Measurements from ENCODE around the gene LTC4S.
"Not testable (repeated sequence)": the region's sequence is repeated elsewhere in the genome, so short reads cannot be mapped to it uniquely, and the experiment has no call there.

Gene LTC4S

GRCh38 chr5:179829732-179830435, 36.1 kb downstream of the LTC4S start:
- no peak for DNase-seq

DNA sequence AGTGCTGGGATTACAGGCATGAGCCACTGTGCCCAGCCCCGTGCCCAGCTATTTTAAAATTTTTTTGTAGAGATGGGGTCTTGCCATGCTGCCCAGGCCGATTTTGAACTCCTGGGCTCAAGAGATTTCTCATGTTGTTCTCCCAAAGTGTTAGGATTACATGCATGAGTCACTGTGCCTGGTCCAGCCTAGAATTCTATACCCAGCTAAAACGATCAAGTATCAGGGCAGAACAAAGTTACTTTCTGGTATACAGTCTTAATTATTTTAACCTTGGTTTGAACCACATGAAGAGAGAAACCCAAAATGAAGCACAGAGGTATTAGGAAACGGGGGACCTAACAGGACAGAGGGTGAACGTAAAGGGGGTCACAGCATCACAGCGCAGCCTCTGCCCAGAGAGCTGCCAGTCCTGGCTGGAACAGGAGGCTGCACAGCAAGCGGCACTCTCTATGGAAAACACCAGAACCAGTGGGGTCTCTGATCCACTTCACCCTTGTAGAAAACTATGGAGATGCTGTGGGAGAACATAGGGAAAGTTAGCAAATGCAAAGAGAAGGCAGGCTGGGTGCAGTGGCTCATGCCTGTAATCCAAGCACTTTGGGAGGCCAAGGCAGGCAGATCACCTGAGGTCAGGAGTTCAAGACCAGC, 37.2 kb downstream of the LTC4S start:
- DNase-seq = no peak

- DNase-seq = no peak
Observed at GRCh38 chr5:179832039-179832745, 38.4 kb downstream of the LTC4S start.

DNA sequence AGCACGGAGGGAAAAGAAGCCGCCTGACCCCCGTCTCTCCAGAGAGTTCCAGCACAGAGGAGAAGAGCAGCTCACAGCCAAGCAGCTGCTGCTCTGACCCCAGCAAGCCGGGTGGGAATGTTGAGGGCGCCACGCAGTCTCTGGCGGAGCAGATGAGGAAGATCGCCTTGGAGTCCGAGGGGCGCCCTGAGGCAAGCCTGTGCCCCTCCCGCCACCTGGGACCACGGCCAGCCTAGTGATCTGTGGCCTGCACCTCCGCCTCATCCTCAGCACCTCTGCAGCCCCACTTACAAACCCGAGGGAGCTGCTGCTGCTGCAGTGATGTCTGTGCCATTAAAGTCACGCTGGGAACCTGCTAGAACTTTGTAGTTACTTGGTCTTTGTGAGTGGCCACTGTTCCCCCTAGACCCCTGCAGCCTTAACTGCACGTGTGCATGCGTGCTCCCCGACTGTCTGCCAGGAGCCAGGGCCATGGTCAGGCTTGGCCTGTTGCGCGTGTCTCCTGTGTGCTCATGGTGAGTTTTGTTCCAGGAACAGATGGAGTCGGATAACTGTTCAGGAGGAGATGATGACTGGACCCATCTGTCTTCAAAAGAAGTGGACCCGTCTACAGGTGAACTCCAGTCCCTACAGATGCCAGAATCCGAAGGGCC, 39.4 kb downstream of the LTC4S start:
- no peak for DNase-seq

DNA sequence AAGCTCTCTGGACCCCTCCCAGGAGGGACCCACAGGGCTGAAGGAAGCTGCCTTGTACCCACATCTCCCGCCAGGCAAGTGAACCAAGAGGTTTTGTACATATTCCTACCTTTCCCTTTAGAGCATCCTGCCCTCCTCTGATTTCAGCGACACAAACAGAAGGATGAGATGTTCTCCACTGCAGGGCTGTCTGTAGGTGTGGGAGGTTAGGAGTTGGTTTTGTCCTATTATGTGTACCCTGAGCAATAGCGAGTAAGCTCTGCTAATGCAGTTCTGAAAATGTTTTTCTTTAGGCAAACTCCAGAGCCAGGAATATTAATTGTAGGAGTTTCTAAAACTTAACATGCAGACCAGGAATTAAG, 39.9 kb downstream of the LTC4S start:
- no peak for DNase-seq

DNA sequence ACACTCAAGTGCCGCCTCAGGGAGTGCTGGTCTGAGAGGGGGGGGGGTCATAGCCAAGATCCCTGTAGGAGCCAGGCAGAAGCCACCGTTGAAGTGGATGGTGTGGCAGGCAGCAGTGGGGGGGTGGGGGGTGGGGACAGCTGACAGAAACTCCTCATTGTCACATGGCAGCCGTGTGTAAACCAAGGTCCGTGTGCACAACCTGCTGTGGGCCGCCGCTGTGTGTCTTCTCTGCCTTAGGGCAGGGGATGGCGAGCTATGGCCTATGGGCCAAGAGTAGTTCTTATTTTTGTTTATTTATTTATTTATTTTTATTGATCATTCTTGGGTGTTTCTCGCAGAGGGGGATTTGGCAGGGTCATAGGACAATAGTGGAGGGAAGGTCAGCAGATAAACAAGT, 40.3 kb downstream of the LTC4S start:
- DNase-seq = no peak

DNA sequence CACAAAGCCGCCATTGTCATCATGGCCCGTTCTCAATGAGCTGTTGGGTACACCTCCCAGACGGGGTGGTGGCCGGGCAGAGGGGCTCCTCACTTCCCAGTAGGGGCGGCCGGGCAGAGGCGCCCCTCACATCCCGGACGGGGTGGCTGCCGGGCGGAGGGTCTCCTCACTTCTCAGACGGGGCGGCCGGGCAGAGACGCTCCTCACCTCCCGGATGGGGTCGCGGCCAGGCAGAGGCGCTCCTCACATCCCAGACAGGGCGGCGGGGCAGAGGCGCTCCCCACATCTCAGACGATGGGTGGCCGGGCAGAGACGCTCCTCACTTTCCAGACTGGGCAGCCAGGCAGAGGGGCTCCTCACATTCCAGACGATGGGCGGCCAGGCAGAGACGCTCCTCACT, 41.1 kb downstream of the LTC4S start:
- DNase-seq = not testable (repeated sequence)

DNA sequence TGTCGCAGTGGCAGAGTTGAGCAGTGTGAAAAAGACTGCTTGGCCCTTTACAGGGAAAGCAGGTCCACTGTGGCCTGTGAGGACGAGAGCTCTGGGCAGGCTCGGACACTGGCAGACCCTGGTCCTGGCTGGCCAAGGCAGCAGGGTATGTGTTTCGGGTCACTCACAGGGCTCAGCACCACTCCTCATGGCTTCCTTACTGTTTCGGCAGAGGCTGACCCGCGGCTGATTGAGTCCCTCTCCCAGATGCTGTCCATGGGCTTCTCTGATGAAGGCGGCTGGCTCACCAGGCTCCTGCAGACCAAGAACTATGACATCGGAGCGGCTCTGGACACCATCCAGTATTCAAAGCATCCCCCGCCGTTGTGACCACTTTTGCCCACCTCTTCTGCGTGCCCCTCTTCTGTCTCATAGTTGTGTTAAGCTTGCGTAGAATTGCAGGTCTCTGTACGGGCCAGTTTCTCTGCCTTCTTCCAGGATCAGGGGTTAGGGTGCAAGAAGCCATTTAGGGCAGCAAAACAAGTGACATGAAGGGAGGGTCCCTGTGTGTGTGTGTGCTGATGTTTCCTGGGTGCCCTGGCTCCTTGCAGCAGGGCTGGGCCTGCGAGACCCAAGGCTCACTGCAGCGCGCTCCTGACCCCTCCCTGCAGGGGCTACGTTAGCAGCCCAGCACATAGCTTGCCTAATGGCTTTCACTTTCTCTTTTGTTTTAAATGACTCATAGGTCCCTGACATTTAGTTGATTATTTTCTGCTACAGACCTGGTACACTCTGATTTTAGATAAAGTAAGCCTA, 42.6 kb downstream of the LTC4S start:
- no peak for DNase-seq

- no peak for DNase-seq
Observed at GRCh38 chr5:179837076-179838011, 43.6 kb downstream of the LTC4S start.

DNA sequence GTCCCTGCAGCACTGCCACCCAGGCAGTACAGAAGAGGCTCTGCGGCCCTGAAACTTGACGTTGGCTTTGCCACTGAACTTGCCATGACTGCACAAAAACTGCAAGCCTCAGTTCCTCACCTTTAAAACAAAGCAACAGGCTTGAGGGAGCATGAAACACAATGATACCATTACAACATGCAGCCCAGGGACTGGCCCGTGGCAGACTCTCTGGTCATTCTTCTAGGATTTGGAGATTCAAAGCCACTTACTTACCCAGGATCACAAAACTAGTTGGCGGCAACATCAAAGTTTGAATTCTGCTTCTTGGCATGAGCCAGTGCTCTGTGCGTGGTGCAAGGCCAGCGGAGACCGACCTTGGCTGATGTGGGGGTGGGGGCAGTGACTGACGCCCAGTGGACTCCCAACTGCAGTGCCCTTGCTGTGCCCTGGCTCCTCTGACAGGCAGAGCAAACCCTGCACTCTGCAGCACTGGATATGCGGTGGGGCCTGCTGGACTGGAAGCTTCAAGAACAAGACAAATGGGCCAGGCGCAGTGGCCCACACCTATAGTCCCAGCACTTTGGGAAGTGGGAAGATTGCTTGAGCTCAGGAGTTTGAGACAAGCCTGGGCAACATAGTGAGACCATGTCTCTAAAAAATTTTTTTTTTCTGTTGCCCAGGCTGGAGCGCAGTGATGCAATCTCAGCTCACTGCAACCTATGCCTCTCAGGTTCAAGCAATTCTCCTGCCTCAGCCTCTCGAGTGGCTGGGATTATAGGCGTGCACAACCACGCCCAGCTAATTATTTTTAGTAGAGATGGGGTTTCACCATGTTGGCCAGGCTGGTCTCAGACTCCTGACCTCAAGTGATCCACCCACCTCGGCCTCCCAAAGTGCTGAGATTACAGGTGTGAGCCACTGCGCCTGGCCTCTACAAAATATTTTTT, 45.8 kb downstream of the LTC4S start:
- DNase-seq = no peak

- no peak for DNase-seq
Observed at GRCh38 chr5:179840321-179840720, 46.5 kb downstream of the LTC4S start.

DNA sequence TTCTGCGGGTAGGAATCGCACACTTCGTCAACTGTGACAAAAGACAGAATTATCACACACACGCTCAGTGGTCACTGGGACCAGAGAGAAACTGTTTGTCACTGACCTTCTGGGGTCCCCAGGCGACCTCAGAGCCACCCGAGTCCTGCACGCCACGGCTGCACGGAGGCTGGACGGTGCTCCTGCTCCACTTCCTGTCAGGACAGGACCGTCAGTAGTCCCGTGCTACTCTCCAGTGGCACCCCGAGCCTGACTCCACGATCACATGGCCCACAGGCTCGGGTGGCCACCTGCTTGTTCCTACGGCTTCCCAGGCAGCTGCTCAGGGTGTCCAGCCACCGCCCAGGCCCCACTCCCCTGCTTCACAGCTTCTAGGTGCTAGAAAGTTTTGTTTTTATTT, 47.0 kb downstream of the LTC4S start:
- no peak for DNase-seq

DNA sequence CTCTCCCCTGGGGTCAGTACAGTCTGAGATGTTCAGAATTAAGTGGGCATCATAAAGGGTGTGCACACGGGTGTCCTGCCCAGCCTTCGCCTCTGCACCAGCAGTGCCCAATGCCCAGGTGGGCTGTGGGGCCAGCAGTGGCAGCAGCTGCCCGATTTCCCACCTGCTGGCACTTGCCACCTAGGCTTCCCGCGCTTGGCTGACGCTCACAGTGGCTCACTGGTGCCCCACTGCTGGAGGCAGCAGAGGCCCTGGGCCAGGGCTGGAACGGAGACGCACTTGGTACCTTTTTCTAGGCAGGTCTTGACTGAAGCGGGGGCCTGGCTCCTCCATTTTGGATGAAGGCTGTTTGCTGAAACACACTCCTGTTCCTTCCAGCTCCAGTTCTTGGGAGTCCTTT, 47.8 kb downstream of the LTC4S start:
- no peak for DNase-seq
